Liver (tissue), 9 donors: ENCODE measurements around the gene SERTAD1. TPM values are rescaled to one million over a fixed set of nuclear protein-coding genes. Genes with fewer than 3 reads are reported as not detected.

Experiments used
- DNase-seq: peaks from one replicate; pipeline ENCODE4 v3.0.0-alpha.2; 2017; ENCODE audit warnings: low spot score
- H3K27ac ChIP-seq, 2 donors: one replicate each; pipeline ENCODE4 v1.7.0; 2013; ENCODE audit warnings: inconsistent platforms in 2 of 2, low read length in 2 of 2, control low read depth in 1 of 2, low read depth in 1 of 2, mild to moderate bottlenecking in 1 of 2
- H3K27me3 ChIP-seq, 4 donors: one replicate each; pipeline versions ENCODE4 v1.6.1 to v1.7.0; 2013; ENCODE audit warnings: low read length in 3 of 4, inconsistent platforms in 1 of 4, mild to moderate bottlenecking in 1 of 4, moderate library complexity in 1 of 4; ENCODE audit not compliant: control insufficient read depth in 4 of 4, insufficient read depth in 4 of 4
- H3K36me3 ChIP-seq, 4 donors: one replicate each; pipeline versions ENCODE4 v1.6.1 to v1.7.0; 2013; ENCODE audit warnings: low read length in 3 of 4, mild to moderate bottlenecking in 3 of 4, low read depth in 1 of 4, moderate library complexity in 1 of 4; ENCODE audit not compliant: control insufficient read depth in 4 of 4, insufficient read depth in 3 of 4
- H3K4me1 ChIP-seq, 4 donors: one replicate each; pipeline versions ENCODE4 v1.6.1 to v1.7.0; 2013; ENCODE audit warnings: low read length in 3 of 4, mild to moderate bottlenecking in 3 of 4, moderate library complexity in 1 of 4; ENCODE audit not compliant: control insufficient read depth in 4 of 4, insufficient read depth in 4 of 4
- H3K4me3 ChIP-seq, 3 donors: one replicate each; pipeline versions ENCODE4 v1.6.1 to v1.7.0; 2013; ENCODE audit warnings: low read length in 3 of 3, control low read depth in 1 of 3, low read depth in 1 of 3, mild to moderate bottlenecking in 1 of 3
- H3K9ac ChIP-seq, 2 donors: one replicate each; pipeline ENCODE4 v1.7.0; 2013; ENCODE audit warnings: low read length in 2 of 2, mild to moderate bottlenecking in 2 of 2, moderate library complexity in 2 of 2, control low read depth in 1 of 2, low read depth in 1 of 2
- H3K9me3 ChIP-seq, 4 donors: one replicate each; pipeline versions ENCODE4 v1.6.1 to v1.7.0; 2013; ENCODE audit warnings: low read length in 3 of 4; ENCODE audit not compliant: control insufficient read depth in 4 of 4
- ATF3 ChIP-seq: IDR thresholded peaks from 2 replicates; pipeline ENCODE4 v1.6.1; 2016; ENCODE audit warnings: antibody characterized with exemption
- CTCF ChIP-seq: fragments of 150-350 bp; IDR thresholded peaks from 2 replicates; pipeline ENCODE4 v1.5.1; 2017; ENCODE audit warnings: improper control_type of control experiment, low read depth, low read length; ENCODE audit not compliant: missing input control
- EGR1 ChIP-seq, 2 donors: IDR thresholded peaks; 2 replicates each; pipeline ENCODE4 v1.6.1; 2016 to 2018; ENCODE audit warnings: antibody characterized with exemption in 2 of 2, low read depth in 2 of 2
- GABPA ChIP-seq, 2 donors: IDR thresholded peaks in 1 of 2; conservative IDR thresholded peaks in 1 of 2; 2 replicates each; pipeline ENCODE4 v1.6.1; 2016; ENCODE audit warnings: antibody characterized with exemption in 2 of 2, mild to moderate bottlenecking in 1 of 2, moderate library complexity in 1 of 2
- HNF4A ChIP-seq, 2 donors: conservative IDR thresholded peaks; 2 replicates each; pipeline ENCODE4 v1.6.1; 2016; ENCODE audit warnings: antibody characterized with exemption in 2 of 2, mild to moderate bottlenecking in 2 of 2
- HNF4G ChIP-seq: IDR thresholded peaks from 2 replicates; pipeline ENCODE4 v1.6.1; 2016; ENCODE audit warnings: antibody characterized with exemption
- JUND ChIP-seq, 2 donors: IDR thresholded peaks; 2 replicates each; pipeline ENCODE4 v1.6.1; 2016; ENCODE audit warnings: antibody characterized with exemption in 2 of 2
- MAX ChIP-seq: IDR thresholded peaks from 2 replicates; pipeline ENCODE4 v1.6.1; 2016; ENCODE audit warnings: antibody characterized with exemption
- REST ChIP-seq: IDR thresholded peaks from 2 replicates; pipeline ENCODE4 v1.6.1; 2016; ENCODE audit warnings: antibody characterized with exemption, mild to moderate bottlenecking
- RXRA ChIP-seq, 2 donors: IDR thresholded peaks; 2 replicates each; pipeline ENCODE4 v1.6.1; 2017 to 2018; ENCODE audit warnings: antibody characterized with exemption in 2 of 2, mild to moderate bottlenecking in 1 of 2
- SP1 ChIP-seq: IDR thresholded peaks from 2 replicates; pipeline ENCODE4 v1.6.1; 2018; ENCODE audit warnings: antibody characterized with exemption, mild to moderate bottlenecking
- TAF1 ChIP-seq: conservative IDR thresholded peaks from 2 replicates; pipeline ENCODE4 v1.6.1; 2016; ENCODE audit warnings: antibody characterized with exemption, mild to moderate bottlenecking
- YY1 ChIP-seq: IDR thresholded peaks from 2 replicates; pipeline ENCODE4 v1.6.1; 2016; ENCODE audit warnings: antibody characterized with exemption, mild to moderate bottlenecking
- WGBS: extraction: QIAGEN DNeasy Blood & Tissue Kit; methylation state at CpG from one replicate; pipeline ENCODE4 v1.1.7; 2013; 5-methylcytosine and 5-hydroxymethylcytosine counted together
- polyA plus RNA-seq, 2 donors: library from polyadenylated mRNA; stranded (reverse) in 1 of 2; unstranded in 1 of 2; fragments of 200-250 nt in 1 of 2; fragments of >200 nt in 1 of 2; fragmentation: Nextera tagmentation in 1 of 2; extraction: Ambion mirVana in 1 of 2; gene quantifications; one replicate each; pipeline versions ENCODE4 v1.2.1 to v1.2.3, GENCODE V29; 2013 to 2015
- total RNA-seq, 2 donors: library from RNA; depleted of rRNA; stranded (reverse); fragments of >200 nt; gene quantifications; one replicate each; pipeline ENCODE4 v1.2.3, GENCODE V29; 2014
- donor health status: healthy.
- donor health status: healthy.
- donor health status: healthy.
- donor health status: healthy.
- donor health status: healthy.

The SERTAD1 gene
- total and polyA plus RNA-seq, 4 donors = 3.6 to 6.8 (median 4.9) TPM

GRCh38 chr19:40474737-40475136, 48.9 kb upstream of the SERTAD1 start:
- Histone ChIP-seq H3K9me3 (no peaks in the 10 kb centered on the region), H3K36me3 (no peaks in the 10 kb centered on the region), H3K27ac (no peak overlapping the region), H3K9ac (no peak overlapping the region), H3K4me1 (no peaks in the 10 kb centered on the region), H3K4me3 (no peak overlapping the region), H3K27me3 (no peaks in the 10 kb centered on the region)
- TF ChIP-seq RXRA (IDR thresholded peaks at IDR 0.05) (no peak), JUND (IDR thresholded peaks at IDR 0.05) (no peak), MAX (no peak), HNF4G (no peak), REST (no peak)
- DNase-seq = no peak
- 94% methylated on average over 4 of the region's 4 CpGs for WGBS

GRCh38 chr19:40472516-40472915, 46.7 kb upstream of the SERTAD1 start:
- no peak overlapping the region for H3K9ac ChIP-seq
- no peaks in the 10 kb centered on the region for H3K9me3 ChIP-seq
- no peaks in the 10 kb centered on the region for H3K36me3 ChIP-seq
- TF ChIP-seq GABPA (IDR thresholded peaks at IDR 0.05 in 1 of 2, conservative IDR thresholded peaks at IDR 0.05 in 1 of 2) (no peak), TAF1 (no peak), REST (no peak), HNF4G (no peak)
- WGBS = 95% methylated on average over 13 of the region's 13 CpGs
- no peaks in the 10 kb centered on the region for H3K4me1 ChIP-seq
- H3K27me3 ChIP-seq = no peaks in the 10 kb centered on the region
- H3K4me3 ChIP-seq = no peak overlapping the region
- no peak for DNase-seq
- no peak overlapping the region for H3K27ac ChIP-seq

- H3K4me1 ChIP-seq = peaks cover 4 to 12% (median 8%) of the 10 kb centered on the region in 4 donors
- TF ChIP-seq EGR1 (IDR thresholded peaks at IDR 0.05; ENCODE audit: low read depth in 2 of 2) (no peak), MAX (no peak), HNF4G (no peak), RXRA (IDR thresholded peaks at IDR 0.05) (no peak), TAF1 (no peak), REST (no peak), CTCF (no peak), YY1 (no peak), HNF4A (conservative IDR thresholded peaks at IDR 0.05) (no peak), SP1 (no peak), ATF3 (no peak)
Measured at GRCh38 chr19:40471111-40471510, 45.3 kb upstream of the SERTAD1 start.

More at GRCh38 chr19:40471111-40471510, 45.3 kb upstream of the SERTAD1 start:
- no peak for DNase-seq
- no peak overlapping the region for H3K27ac ChIP-seq
- H3K27me3 ChIP-seq = no peaks in the 10 kb centered on the region
- no peak overlapping the region for H3K4me3 ChIP-seq
- 98% methylated on average over 3 of the region's 3 CpGs for WGBS
- no peak overlapping the region for H3K9ac ChIP-seq
- H3K9me3 ChIP-seq = no peaks in the 10 kb centered on the region
- no peaks in the 10 kb centered on the region for H3K36me3 ChIP-seq
